Endothelial cell of umbilical vein (primary cell): ENCODE measurements around the gene SMAD1. TPM values are rescaled to one million over a fixed set of nuclear protein-coding genes. Genes with fewer than 3 reads are reported as not detected.

Experiments used
- BruUV-seq: library from RNA; stranded (reverse); fragments of 400-500 nt; replicated peaks from 2 replicates; lab custom pipeline; 2021; lab: Mats Ljungman, UMichigan
- CTCF ChIA-PET: fragments of 300-600, 350-600 bp; sonication (Branson Sonifier 250); formaldehyde crosslinking; loops from one replicate; lab custom pipeline; 2021; ENCODE audit warnings: antibody characterized with exemption, inconsistent platforms; lab: Charles Lee
- POLR2A ChIA-PET: fragments of 300-600, 350-600 bp; sonication (Branson Sonifier 250); formaldehyde crosslinking; loops from one replicate; lab custom pipeline; 2021; ENCODE audit warnings: antibody characterized with exemption, inconsistent platforms; lab: Charles Lee
- DNase-seq: peaks from one replicate; pipeline ENCODE4 v3.0.0-alpha.2; 2011; ENCODE audit warnings: low read depth, low spot score
- FAIRE-seq: peaks from 2 replicates; lab custom pipeline; 2011; peaks lifted over from hg19 to GRCh38; lab: Jason Lieb, UNC
- H2AFZ ChIP-seq: 2 replicates; pipeline ENCODE4 v1.6.0; 2012; ENCODE audit warnings: low read depth, low read length, control low read depth, inconsistent platforms
- H3K27ac ChIP-seq: 2 replicates; pipeline ENCODE4 v1.5.1; 2011; ENCODE audit warnings: low read depth, mild to moderate bottlenecking, control low read depth, low read length, moderate library complexity; ENCODE audit not compliant: insufficient read depth
- H3K27me3 ChIP-seq, 2 experiments: 2 replicates each; pipeline versions ENCODE4 v1.6.0 to v1.6.1; 2011; ENCODE audit warnings: low read length in 2 of 2, mixed read lengths in 1 of 2; ENCODE audit not compliant: control insufficient read depth in 2 of 2, insufficient read depth in 2 of 2
- H3K36me3 ChIP-seq, 2 experiments: 2 replicates in 1 of 2; 3 replicates in 1 of 2; pipeline ENCODE4 v1.5.1; 2011; ENCODE audit warnings: low read length in 2 of 2, mild to moderate bottlenecking in 1 of 2, moderate library complexity in 1 of 2; ENCODE audit not compliant: control insufficient read depth in 2 of 2, insufficient read depth in 2 of 2; ENCODE audit errors: extremely low read depth in 1 of 2
- H3K4me1 ChIP-seq: 3 replicates; pipeline ENCODE4 v1.5.1; 2011; ENCODE audit warnings: mild to moderate bottlenecking, low read length; ENCODE audit not compliant: control insufficient read depth, insufficient read depth; ENCODE audit errors: extremely low read depth
- H3K4me2 ChIP-seq: 2 replicates; pipeline ENCODE4 v1.6.1; 2011; ENCODE audit warnings: low read length, control low read depth, mixed read lengths; ENCODE audit not compliant: insufficient read depth
- H3K4me3 ChIP-seq, 3 experiments: fragments of 200-600 bp in 1 of 3; sonication (generic), shearing (Covaris generic) in 1 of 3; replicated peaks in 1 of 3; 2 replicates each; pipeline ENCODE4 v1.5.1; 2011 to 2016; ENCODE audit warnings: control low read depth in 3 of 3, low read length in 3 of 3, mild to moderate bottlenecking in 2 of 3, inconsistent platforms in 1 of 3, low read depth in 1 of 3, moderate library complexity in 1 of 3; ENCODE audit not compliant: insufficient read depth in 1 of 3
- H3K79me2 ChIP-seq: 2 replicates; pipeline ENCODE4 v1.6.0; 2012; ENCODE audit warnings: low read length, inconsistent platforms; ENCODE audit not compliant: control insufficient read depth, insufficient read depth
- H3K9ac ChIP-seq: replicated peaks from 2 replicates; pipeline ENCODE3; 2011; ENCODE audit warnings: low read length, control low read depth; ENCODE audit not compliant: insufficient read depth; ENCODE audit errors: extremely low read depth
- H3K9me1 ChIP-seq: replicated peaks from 3 replicates; pipeline ENCODE4 v1.6.0; 2011; ENCODE audit warnings: mild to moderate bottlenecking, low read length; ENCODE audit not compliant: control insufficient read depth, insufficient read depth; ENCODE audit errors: extremely low read depth
- H3K9me3 ChIP-seq: replicated peaks from 2 replicates; pipeline ENCODE4 v1.5.1; 2012; ENCODE audit warnings: low read length, inconsistent platforms; ENCODE audit not compliant: control insufficient read depth, insufficient read depth
- H4K20me1 ChIP-seq: replicated peaks from 2 replicates; pipeline ENCODE3; 2011; ENCODE audit warnings: mild to moderate bottlenecking, low read length; ENCODE audit not compliant: control insufficient read depth, insufficient read depth; ENCODE audit errors: extremely low read depth
- EZH2 ChIP-seq: IDR thresholded peaks from 2 replicates; pipeline ENCODE4 v1.6.1; 2012; ENCODE audit warnings: borderline replicate concordance, low read depth, mild to moderate bottlenecking, moderate library complexity, low read length, inconsistent platforms; ENCODE audit not compliant: severe bottlenecking
- FOS ChIP-seq: IDR thresholded peaks from 2 replicates; pipeline ENCODE4 v1.6.1; 2011; ENCODE audit warnings: mild to moderate bottlenecking, low read length, moderate library complexity, borderline replicate concordance; ENCODE audit not compliant: insufficient read depth
- GATA2 ChIP-seq: IDR thresholded peaks from 2 replicates; pipeline ENCODE4 v1.7.0; 2011; ENCODE audit warnings: low read depth, mild to moderate bottlenecking, moderate library complexity, mixed read lengths, low read length; ENCODE audit not compliant: insufficient read length, insufficient read depth
- JUN ChIP-seq: IDR thresholded peaks from 2 replicates; pipeline ENCODE4 v1.6.1; 2011; ENCODE audit warnings: borderline replicate concordance, low read depth; ENCODE audit not compliant: insufficient read length, insufficient read depth
- MYC ChIP-seq: IDR thresholded peaks from one replicate; pipeline ENCODE4 v1.6.1; 2011; ENCODE audit warnings: mild to moderate bottlenecking, low read depth, low read length
- POLR2A ChIP-seq: IDR thresholded peaks from 2 replicates; pipeline ENCODE4 v1.6.1; 2012; ENCODE audit warnings: low read depth, mild to moderate bottlenecking, control low read depth, low read length
- POLR2AphosphoS5 ChIP-seq: IDR thresholded peaks from 2 replicates; pipeline ENCODE4 v1.6.1; 2012; ENCODE audit warnings: low read depth, mild to moderate bottlenecking, control low read depth, low read length, moderate library complexity; ENCODE audit not compliant: insufficient read depth
- dilution Hi-C: fragments of 300-500 bp; cut with MboI; formaldehyde crosslinking; loops from one replicate; pipeline ENCODE4 v1.15.0; 2019; ENCODE audit warnings: low sequenced_read_pairs; ENCODE audit not compliant: extremely low pct_ligation_motif_present
- intact Hi-C: fragments of 100-400 bp; cut with micrococcal nuclease; formaldehyde crosslinking; loops from one replicate; pipeline ENCODE4 v1.10.0; 2022
- polyA plus RNA-seq, 4 experiments: library from polyadenylated mRNA; depleted of rRNA in 3 of 4; stranded (reverse) in 3 of 4; unstranded in 1 of 4; fragments of >200 nt; gene quantifications; 2 replicates each; pipeline versions ENCODE4 v1.2.1 to v1.2.3, GENCODE V29; 2011 to 2012; ENCODE audit warnings: missing spikeins in 1 of 4
- total RNA-seq: library from RNA; stranded (reverse); gene quantifications from 2 replicates; pipeline ENCODE4 v1.2.3, GENCODE V29; 2021
- TF ChIP-seq, protein P1 (sequence below), 2 donors: IDR thresholded peaks; 1 replicate in 1 of 2; 2 replicates in 1 of 2; pipeline ENCODE4 v1.5.1; 2011; ENCODE audit warnings: low read length in 2 of 2, mild to moderate bottlenecking in 2 of 2, moderate library complexity in 2 of 2, control low read depth in 1 of 2, inconsistent platforms in 1 of 2, low read depth in 1 of 2; ENCODE audit not compliant: insufficient read depth in 1 of 2; ENCODE audit errors: extremely low read depth in 1 of 2
- TF ChIP-seq, protein P2 (sequence below): IDR thresholded peaks from 2 replicates; pipeline ENCODE4 v1.6.1; 2011; ENCODE audit not compliant: insufficient read depth, insufficient read length

Gene SMAD1
- total and polyA plus RNA-seq, 2 donors (not counting 3 experiments of a cell fraction or from before 2014, with no cell fraction given) = 101 to 116 TPM

DNA sequence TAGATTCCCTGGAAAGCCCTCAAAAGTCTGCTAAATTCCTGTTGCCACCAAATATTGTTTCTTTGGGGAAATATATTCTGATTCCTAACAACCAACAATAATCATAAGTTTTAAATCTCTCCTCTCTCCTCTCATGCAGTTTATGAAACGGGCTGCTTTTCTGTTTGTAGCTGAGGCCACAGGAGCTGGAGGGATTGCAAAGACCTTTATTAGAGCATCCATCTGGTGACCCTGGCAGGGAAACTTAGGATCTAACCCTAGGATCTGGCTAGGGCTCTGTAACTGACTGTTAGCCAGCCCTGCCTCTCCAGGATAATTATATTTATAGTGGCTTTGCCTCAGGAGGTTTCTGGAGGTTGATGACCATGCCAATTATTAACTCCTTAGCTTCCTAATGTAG is 56.9 kb downstream of the SMAD1 start:
- H4K20me1 ChIP-seq = no peaks in the 10 kb centered on the region
- no peak for FAIRE-seq
- H3K27ac ChIP-seq = no peak overlapping the region
- ChIA-PET POLR2A (no interaction called here), CTCF (interaction anchor here (1.1 to 1.9 kb wide), 4 partner anchors 12 to 71 kb away, joined by 4 to 7 read pairs (median 4); no protein-coding TSS in a partner anchor)
- BruUV-seq = no TSS peak
- H3K9me3 ChIP-seq = no peaks in the 10 kb centered on the region
- H3K4me1 ChIP-seq = peaks cover 7% of the 10 kb centered on the region
- H3K27me3 ChIP-seq = no peaks in the 10 kb centered on the region
- no peak overlapping the region for H2AFZ ChIP-seq
- peaks cover 26% of the 10 kb centered on the region for H3K79me2 ChIP-seq
- TF ChIP-seq EZH2 (no peak), JUN (no peak)
- TF ChIP-seq, protein P1, sequence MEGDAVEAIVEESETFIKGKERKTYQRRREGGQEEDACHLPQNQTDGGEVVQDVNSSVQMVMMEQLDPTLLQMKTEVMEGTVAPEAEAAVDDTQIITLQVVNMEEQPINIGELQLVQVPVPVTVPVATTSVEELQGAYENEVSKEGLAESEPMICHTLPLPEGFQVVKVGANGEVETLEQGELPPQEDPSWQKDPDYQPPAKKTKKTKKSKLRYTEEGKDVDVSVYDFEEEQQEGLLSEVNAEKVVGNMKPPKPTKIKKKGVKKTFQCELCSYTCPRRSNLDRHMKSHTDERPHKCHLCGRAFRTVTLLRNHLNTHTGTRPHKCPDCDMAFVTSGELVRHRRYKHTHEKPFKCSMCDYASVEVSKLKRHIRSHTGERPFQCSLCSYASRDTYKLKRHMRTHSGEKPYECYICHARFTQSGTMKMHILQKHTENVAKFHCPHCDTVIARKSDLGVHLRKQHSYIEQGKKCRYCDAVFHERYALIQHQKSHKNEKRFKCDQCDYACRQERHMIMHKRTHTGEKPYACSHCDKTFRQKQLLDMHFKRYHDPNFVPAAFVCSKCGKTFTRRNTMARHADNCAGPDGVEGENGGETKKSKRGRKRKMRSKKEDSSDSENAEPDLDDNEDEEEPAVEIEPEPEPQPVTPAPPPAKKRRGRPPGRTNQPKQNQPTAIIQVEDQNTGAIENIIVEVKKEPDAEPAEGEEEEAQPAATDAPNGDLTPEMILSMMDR (IDR thresholded peaks at IDR 0.05; ENCODE audit: extremely low read depth in 1 of 2, insufficient read depth in 1 of 2, low read depth in 1 of 2, low read length in 2 of 2) = no peak
- no peak overlapping the region for H3K9ac ChIP-seq
- no peaks in the 10 kb centered on the region for H3K9me1 ChIP-seq
- dilution Hi-C loops = no loop called here
- H3K36me3 ChIP-seq = peaks cover 8 to 13% of the 10 kb centered on the region in 2 experiments
- H3K4me3 ChIP-seq = no peak overlapping the region
- no peak overlapping the region for H3K4me2 ChIP-seq
- no peak for DNase-seq
- intact Hi-C loops = no loop called here

DNA sequence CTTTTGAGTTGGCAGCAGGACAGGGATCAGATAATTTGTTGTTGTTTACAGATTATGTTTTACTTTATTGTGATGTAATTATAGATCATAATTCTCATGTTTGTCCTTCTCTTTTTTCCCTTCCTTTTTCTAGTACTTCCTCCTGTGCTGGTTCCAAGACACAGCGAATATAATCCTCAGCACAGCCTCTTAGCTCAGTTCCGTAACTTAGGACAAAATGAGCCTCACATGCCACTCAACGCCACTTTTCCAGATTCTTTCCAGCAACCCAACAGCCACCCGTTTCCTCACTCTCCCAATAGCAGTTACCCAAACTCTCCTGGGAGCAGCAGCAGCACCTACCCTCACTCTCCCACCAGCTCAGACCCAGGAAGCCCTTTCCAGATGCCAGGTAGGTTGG is 58.0 kb downstream of the SMAD1 start:
- Histone ChIP-seq H3K27me3 (no peaks in the 10 kb centered on the region), H4K20me1 (no peaks in the 10 kb centered on the region), H3K9me1 (no peaks in the 10 kb centered on the region), H3K4me2 (no peak overlapping the region), H3K9ac (no peak overlapping the region), H3K4me3 (no peak overlapping the region), H3K4me1 (peaks cover 18% of the 10 kb centered on the region), H2AFZ (no peak overlapping the region), H3K36me3 (peaks cover 8 to 16% of the 10 kb centered on the region in 2 experiments), H3K9me3 (no peaks in the 10 kb centered on the region), H3K27ac (no peak overlapping the region), H3K79me2 (peaks cover 24% of the 10 kb centered on the region)
- DNase-seq (no peak), FAIRE-seq (no peak)
- no TSS peak for BruUV-seq
- POLR2A ChIA-PET = interaction anchor here (0.7 kb wide), 1 partner anchor 14 kb away, joined by 3 read pairs; no protein-coding TSS in a partner anchor
- dilution Hi-C loops = no loop called here
- CTCF ChIA-PET = interaction anchor here (0.6 to 1.9 kb wide), 5 partner anchors 13 to 70 kb away, joined by 3 to 7 read pairs (median 4); no protein-coding TSS in a partner anchor
- TF ChIP-seq, protein P1 (IDR thresholded peaks at IDR 0.05; ENCODE audit: extremely low read depth in 1 of 2, insufficient read depth in 1 of 2, low read depth in 1 of 2, low read length in 2 of 2) = no peak
- TF ChIP-seq POLR2A = no peak
- no peak for TF ChIP-seq MYC
- no peak for TF ChIP-seq FOS
- no peak for TF ChIP-seq GATA2
- TF ChIP-seq JUN = no peak
- TF ChIP-seq EZH2 = no peak
- TF ChIP-seq POLR2AphosphoS5 = no peak
- TF ChIP-seq, protein P2, sequence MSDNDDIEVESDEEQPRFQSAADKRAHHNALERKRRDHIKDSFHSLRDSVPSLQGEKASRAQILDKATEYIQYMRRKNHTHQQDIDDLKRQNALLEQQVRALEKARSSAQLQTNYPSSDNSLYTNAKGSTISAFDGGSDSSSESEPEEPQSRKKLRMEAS = no peak
- intact Hi-C loops = no loop called here
